H1 (cell line): ENCODE results near the gene MYH7B. TPM values are rescaled to one million over a fixed set of nuclear protein-coding genes. Genes with fewer than 3 reads are reported as not detected.

Experiments
- CTCF ChIA-PET: fragments of 300-600 bp; sonication (Branson Sonifier 250); formaldehyde crosslinking; loops from one replicate; lab custom pipeline; 2021; ENCODE audit not compliant: partially characterized antibody; lab: Charles Lee
- POLR2A ChIA-PET: fragments of 300-600 bp; sonication (Branson Sonifier 250); formaldehyde crosslinking; loops from one replicate; lab custom pipeline; 2021; ENCODE audit warnings: inconsistent platforms; ENCODE audit not compliant: partially characterized antibody; lab: Charles Lee
- DNase-seq, 2 experiments: peaks; one replicate each; pipeline versions ENCODE4 v3.0.0 to v3.0.0-alpha.2; 2010 to 2022; ENCODE audit warnings: low spot score in 2 of 2, low read depth in 1 of 2, mixed read lengths in 1 of 2
- FAIRE-seq: peaks from 2 replicates; lab custom pipeline; 2011; peaks lifted over from hg19 to GRCh38; lab: Jason Lieb, UNC
- H2AFZ ChIP-seq: 2 replicates; pipeline ENCODE4 v1.8.1; 2012; ENCODE audit warnings: low read length, inconsistent platforms
- H2AK5ac ChIP-seq: 2 replicates; pipeline ENCODE4 v1.6.1; 2013; ENCODE audit warnings: low read depth, low read length
- H2BK120ac ChIP-seq: replicated peaks from 2 replicates; pipeline ENCODE3; 2013; ENCODE audit warnings: low read depth, low read length, inconsistent platforms
- H2BK12ac ChIP-seq: 2 replicates; pipeline ENCODE4 v1.6.1; 2013; ENCODE audit warnings: low read depth, low read length
- H2BK15ac ChIP-seq: 2 replicates; pipeline ENCODE4 v1.6.1; 2013; ENCODE audit warnings: low read length
- H2BK20ac ChIP-seq: 2 replicates; pipeline ENCODE4 v1.6.1; 2013; ENCODE audit warnings: low read length
- H2BK5ac ChIP-seq: 2 replicates; pipeline ENCODE4 v1.6.1; 2013; ENCODE audit warnings: low read depth, low read length
- H3K14ac ChIP-seq: 2 replicates; pipeline ENCODE4 v1.6.1; 2013; ENCODE audit warnings: inconsistent platforms; ENCODE audit not compliant: insufficient read length
- H3K18ac ChIP-seq: 2 replicates; pipeline ENCODE4 v1.6.1; 2013; ENCODE audit warnings: low read length; ENCODE audit errors: extremely low read depth
- H3K23ac ChIP-seq: 2 replicates; pipeline ENCODE4 v1.6.1; 2013; ENCODE audit warnings: inconsistent platforms; ENCODE audit not compliant: insufficient read length
- H3K23me2 ChIP-seq: 2 replicates; pipeline ENCODE4 v1.6.1; 2013; ENCODE audit warnings: low read depth, low read length
- H3K27ac ChIP-seq: 2 replicates; pipeline ENCODE4 v1.6.1; 2011; ENCODE audit warnings: low read depth, low read length, inconsistent platforms
- H3K27me3 ChIP-seq, 4 experiments: replicated peaks in 1 of 4; 1 replicate in 1 of 4; 2 replicates in 3 of 4; pipeline versions ENCODE4 v1.6.1 to v1.8.1; 2011 to 2013; ENCODE audit warnings: low read length in 3 of 4, mild to moderate bottlenecking in 3 of 4, inconsistent platforms in 2 of 4, mixed read lengths in 2 of 4, moderate library complexity in 1 of 4; ENCODE audit not compliant: control insufficient read depth in 3 of 4, insufficient read depth in 3 of 4; ENCODE audit errors: extremely low read depth in 1 of 4
- H3K36me3 ChIP-seq, 4 experiments: 2 replicates each; pipeline versions ENCODE4 v1.6.1 to v1.8.1; 2011 to 2013; ENCODE audit warnings: mild to moderate bottlenecking in 4 of 4, low read length in 3 of 4, moderate library complexity in 2 of 4, control low read depth in 1 of 4, inconsistent platforms in 1 of 4; ENCODE audit not compliant: insufficient read depth in 4 of 4, control insufficient read depth in 2 of 4
- H3K4ac ChIP-seq: replicated peaks from 2 replicates; pipeline ENCODE3; 2013; ENCODE audit warnings: low read length, low read depth, mixed read lengths, inconsistent platforms; ENCODE audit not compliant: insufficient read length
- H3K4me1 ChIP-seq, 4 experiments: replicated peaks in 1 of 4; 1 replicate in 1 of 4; 2 replicates in 3 of 4; pipeline versions ENCODE4 v1.6.1 to v1.8.1; 2011 to 2013; ENCODE audit warnings: low read length in 3 of 4, inconsistent platforms in 2 of 4, mixed read lengths in 1 of 4; ENCODE audit not compliant: insufficient read depth in 4 of 4, control insufficient read depth in 3 of 4
- H3K4me2 ChIP-seq, 2 experiments: 2 replicates each; pipeline versions ENCODE4 v1.6.1 to v1.8.1; 2011 to 2013; ENCODE audit warnings: low read depth in 2 of 2, low read length in 2 of 2, control low read depth in 1 of 2, inconsistent platforms in 1 of 2, mild to moderate bottlenecking in 1 of 2; ENCODE audit not compliant: insufficient read depth in 1 of 2
- H3K4me3 ChIP-seq, 4 experiments: fragments of 200-600, 300-600 bp in 1 of 4; sonication (generic), shearing (Covaris generic), sonication (Bioruptor Twin) in 1 of 4; 2 replicates each; pipeline versions ENCODE4 v1.5.1 to v1.8.1; 2011 to 2016; ENCODE audit warnings: low read length in 4 of 4, low read depth in 3 of 4, control low read depth in 2 of 4, inconsistent platforms in 2 of 4, mild to moderate bottlenecking in 2 of 4, mixed read lengths in 1 of 4, moderate library complexity in 1 of 4; ENCODE audit not compliant: insufficient read depth in 2 of 4; ENCODE audit errors: extremely low read depth in 1 of 4
- H3K56ac ChIP-seq: replicated peaks from 2 replicates; pipeline ENCODE3; 2013; ENCODE audit warnings: low read depth, mild to moderate bottlenecking, mixed read lengths, low read length, inconsistent platforms; ENCODE audit not compliant: insufficient read length
- H3K79me1 ChIP-seq: 2 replicates; pipeline ENCODE4 v1.6.1; 2013; ENCODE audit warnings: low read depth, low read length, control low read depth
- H3K79me2 ChIP-seq, 2 experiments: 2 replicates each; pipeline versions ENCODE4 v1.6.1 to v1.8.1; 2012 to 2013; ENCODE audit warnings: low read length in 2 of 2, mild to moderate bottlenecking in 2 of 2, inconsistent platforms in 1 of 2; ENCODE audit not compliant: insufficient read depth in 2 of 2, control insufficient read depth in 1 of 2
- H3K9ac ChIP-seq, 4 experiments: replicated peaks in 1 of 4; 1 replicate in 1 of 4; 2 replicates in 3 of 4; pipeline versions ENCODE4 v1.6.1 to v1.8.1; 2011 to 2013; ENCODE audit warnings: low read depth in 3 of 4, low read length in 3 of 4, control low read depth in 2 of 4, mild to moderate bottlenecking in 2 of 4, moderate library complexity in 2 of 4, inconsistent platforms in 1 of 4; ENCODE audit errors: extremely low read depth in 1 of 4
- H3K9me3 ChIP-seq, 2 experiments: 2 replicates each; pipeline versions ENCODE4 v1.6.1 to v1.8.1; 2012 to 2013; ENCODE audit warnings: mild to moderate bottlenecking in 2 of 2, moderate library complexity in 2 of 2, control low read depth in 1 of 2, inconsistent platforms in 1 of 2, low read depth in 1 of 2, low read length in 1 of 2, mixed read lengths in 1 of 2; ENCODE audit not compliant: insufficient read depth in 2 of 2
- H4K20me1 ChIP-seq, 2 experiments: replicated peaks in 1 of 2; 2 replicates each; pipeline versions ENCODE3 to v1.8.1; 2011 to 2013; ENCODE audit warnings: inconsistent platforms in 2 of 2, low read length in 2 of 2, mild to moderate bottlenecking in 1 of 2; ENCODE audit not compliant: insufficient read depth in 2 of 2, control insufficient read depth in 1 of 2
- H4K5ac ChIP-seq: 2 replicates; pipeline ENCODE4 v1.6.1; 2013; ENCODE audit warnings: low read length, low read depth, mixed read lengths, inconsistent platforms; ENCODE audit not compliant: insufficient read length
- H4K8ac ChIP-seq: 2 replicates; pipeline ENCODE4 v1.8.0; 2013; ENCODE audit warnings: mild to moderate bottlenecking, moderate library complexity, low read length, inconsistent platforms; ENCODE audit not compliant: insufficient read depth; ENCODE audit errors: extremely low read depth
- H4K91ac ChIP-seq: replicated peaks from 2 replicates; pipeline ENCODE3; 2013; ENCODE audit warnings: low read length, mixed read lengths, inconsistent platforms; ENCODE audit not compliant: insufficient read length
- ATF2 ChIP-seq: IDR thresholded peaks from 2 replicates; pipeline ENCODE4 v1.6.1; 2012; ENCODE audit warnings: low read length, inconsistent platforms
- CHD1 ChIP-seq: IDR thresholded peaks from 2 replicates; pipeline ENCODE4 v1.6.1; 2012; ENCODE audit warnings: low read depth, low read length, improper control_type of control experiment
- CTCF ChIP-seq, 3 experiments: IDR thresholded peaks; 1 replicate in 2 of 3; 2 replicates in 1 of 3; pipeline versions ENCODE4 v1.5.1 to v1.6.1; 2011; ENCODE audit warnings: low read length in 3 of 3, mild to moderate bottlenecking in 3 of 3, inconsistent platforms in 2 of 3, low read depth in 1 of 3, moderate library complexity in 1 of 3; ENCODE audit not compliant: insufficient read depth in 1 of 3; ENCODE audit errors: control extremely low read depth in 1 of 3
- EZH2 ChIP-seq: fragments of 200-600 bp; sonication (generic); IDR thresholded peaks from 2 replicates; pipeline ENCODE4 v1.7.1; 2012; ENCODE audit warnings: low read depth, mild to moderate bottlenecking, moderate library complexity, low read length, inconsistent platforms; ENCODE audit not compliant: severe bottlenecking
- GABPA ChIP-seq: IDR thresholded peaks from 2 replicates; pipeline ENCODE4 v1.6.1; 2011; ENCODE audit warnings: mild to moderate bottlenecking, low read length, moderate library complexity, borderline replicate concordance; ENCODE audit not compliant: insufficient read depth
- JUN ChIP-seq: IDR thresholded peaks from 2 replicates; pipeline ENCODE4 v1.6.1; 2011; ENCODE audit warnings: low read depth, mild to moderate bottlenecking, improper control_type of control experiment, low read length
- MAX ChIP-seq: IDR thresholded peaks from 2 replicates; pipeline ENCODE4 v1.6.1; 2012; ENCODE audit warnings: inconsistent platforms
- PHF8 ChIP-seq: fragments of 200-600 bp; sonication (generic); conservative IDR thresholded peaks from 2 replicates; pipeline ENCODE4 v1.7.1; 2012; ENCODE audit warnings: low read depth, mild to moderate bottlenecking, inconsistent platforms, low read length, moderate library complexity
- POU5F1 ChIP-seq: IDR thresholded peaks from 2 replicates; pipeline ENCODE4 v1.6.1; 2011; ENCODE audit warnings: low read depth, mild to moderate bottlenecking, low read length, moderate library complexity
- SP2 ChIP-seq: IDR thresholded peaks from 2 replicates; pipeline ENCODE4 v1.6.1; 2012; ENCODE audit warnings: mild to moderate bottlenecking, low read length, inconsistent platforms
- polyA plus RNA-seq, 7 experiments: library from polyadenylated mRNA; depleted of rRNA in 3 of 7; stranded (reverse) in 5 of 7; unstranded in 2 of 7; fragments of >200 nt in 5 of 7; fragments of 200-250 nt in 2 of 7; gene quantifications; 1 replicate in 5 of 7; 2 replicates in 1 of 7; 4 replicates in 1 of 7; pipeline versions ENCODE4 v1.2.1 to v1.2.3, GENCODE V29; 2011 to 2013; ENCODE audit warnings: missing spikeins in 2 of 7, mixed read lengths in 2 of 7
- total RNA-seq: library from RNA; stranded (reverse); fragmentation: NEBNext Ultra II Directional; extraction: Animal tissue kit (Norgen Biotek cat#: 25700); gene quantifications from 2 replicates; pipeline ENCODE4 v1.2.1, GENCODE V29; 2021

MYH7B gene
- total and polyA plus RNA-seq, 2 of the 8 experiments (the other 6 are each of a cell fraction or from before 2014, with no cell fraction given) = 0.15 to 0.30 TPM

GRCh38 chr20:34948030-34948429, 7.6 kb upstream of the MYH7B start:
- H2AK5ac ChIP-seq = no peak overlapping the region
- no peaks in the 10 kb centered on the region for H3K27me3 ChIP-seq
- no peaks in the 10 kb centered on the region for H3K79me2 ChIP-seq
- H2AFZ ChIP-seq = no peak overlapping the region
- CTCF ChIA-PET = interaction anchor here (0.8 to 1.2 kb wide), 2 partner anchors 30 to 36 kb away, joined by 3 to 4 read pairs; no protein-coding TSS in a partner anchor
- H2BK120ac ChIP-seq = no peak overlapping the region
- no peak overlapping the region for H2BK12ac ChIP-seq
- H3K27ac ChIP-seq = no peak overlapping the region
- peaks cover 0 to 3% of the 10 kb centered on the region in 2 experiments for H4K20me1 ChIP-seq
- 0 out of 7 replicates have a peak, but pooled peaks cover 0 to under 1% (median 0%) of the 10 kb centered on the region in 4 experiments for H3K4me1 ChIP-seq
- no peak overlapping the region for H3K18ac ChIP-seq
- no peak overlapping the region for H3K23ac ChIP-seq
- H3K9ac ChIP-seq = no peak overlapping the region
- no peak overlapping the region for H2BK15ac ChIP-seq
- no peak overlapping the region for H3K14ac ChIP-seq
- H2BK20ac ChIP-seq = no peak overlapping the region
- DNase-seq = no peak
- POLR2A ChIA-PET = no interaction called here
- H2BK5ac ChIP-seq = no peak overlapping the region
- no peaks in the 10 kb centered on the region for H3K23me2 ChIP-seq
- H3K4me2 ChIP-seq = no peak overlapping the region
- no peak for FAIRE-seq
- no peak overlapping the region for H3K4me3 ChIP-seq
- no peak overlapping the region for H3K4ac ChIP-seq
- no peaks in the 10 kb centered on the region for H3K79me1 ChIP-seq
- no peak overlapping the region for H3K56ac ChIP-seq
- H3K36me3 ChIP-seq = peaks cover 0 to 16% (median 5%) of the 10 kb centered on the region in 4 experiments; a peak in 3 of 8 replicates
- no peak overlapping the region for H4K8ac ChIP-seq
- no peak overlapping the region for H4K91ac ChIP-seq
- H3K9me3 ChIP-seq = no peaks in the 10 kb centered on the region
- no peak overlapping the region for H4K5ac ChIP-seq
- TF ChIP-seq SP2 = no peak
- no peak for TF ChIP-seq JUN
- no peak for TF ChIP-seq PHF8
- no peak for TF ChIP-seq GABPA
- TF ChIP-seq EZH2 = no peak
- TF ChIP-seq MAX = no peak
- TF ChIP-seq POU5F1 = no peak
- no peak for TF ChIP-seq CHD1
- no peak for TF ChIP-seq CTCF (IDR thresholded peaks at IDR 0.05; ENCODE audit: control extremely low read depth in 1 of 3, insufficient read depth in 1 of 3, low read depth in 1 of 3, low read length in 3 of 3)
- TF ChIP-seq ATF2 = no peak
